Measurements from ENCODE around the gene SMARCB1. TPM values are rescaled to one million over a fixed set of nuclear protein-coding genes. Genes with fewer than 3 reads are reported as not detected.
A peak's percentile ranks its signal among the peaks of the same experiment; 100 is the strongest.

The SMARCB1 gene
- total RNA-seq, 2 donors from 2014 or later = 136 to 148 TPM

DNA sequence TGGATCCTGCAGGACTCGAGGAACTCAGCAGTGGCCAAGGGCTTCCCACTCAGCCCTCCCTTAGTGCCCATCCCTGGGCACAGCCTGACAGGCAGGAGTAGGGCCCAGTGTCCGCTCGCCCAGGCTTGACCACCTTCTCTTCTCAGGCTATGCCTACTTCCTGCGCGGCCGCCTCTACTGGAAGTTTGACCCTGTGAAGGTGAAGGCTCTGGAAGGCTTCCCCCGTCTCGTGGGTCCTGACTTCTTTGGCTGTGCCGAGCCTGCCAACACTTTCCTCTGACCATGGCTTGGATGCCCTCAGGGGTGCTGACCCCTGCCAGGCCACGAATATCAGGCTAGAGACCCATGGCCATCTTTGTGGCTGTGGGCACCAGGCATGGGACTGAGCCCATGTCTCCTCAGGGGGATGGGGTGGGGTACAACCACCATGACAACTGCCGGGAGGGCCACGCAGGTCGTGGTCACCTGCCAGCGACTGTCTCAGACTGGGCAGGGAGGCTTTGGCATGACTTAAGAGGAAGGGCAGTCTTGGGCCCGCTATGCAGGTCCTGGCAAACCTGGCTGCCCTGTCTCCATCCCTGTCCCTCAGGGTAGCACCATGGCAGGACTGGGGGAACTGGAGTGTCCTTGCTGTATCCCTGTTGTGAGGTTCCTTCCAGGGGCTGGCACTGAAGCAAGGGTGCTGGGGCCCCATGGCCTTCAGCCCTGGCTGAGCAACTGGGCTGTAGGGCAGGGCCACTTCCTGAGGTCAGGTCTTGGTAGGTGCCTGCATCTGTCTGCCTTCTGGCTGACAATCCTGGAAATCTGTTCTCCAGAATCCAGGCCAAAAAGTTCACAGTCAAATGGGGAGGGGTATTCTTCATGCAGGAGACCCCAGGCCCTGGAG lies 3.3 kb upstream of the SMARCB1 start:
- H3K36me3 ChIP-seq (ENCODE audit: control insufficient read depth, insufficient read depth, low read length) = no peaks in the 10 kb centered on the region
- WGBS, 2 experiments (ENCODE audit: insufficient coverage in 1 of 2, insufficient read length in 1 of 2) = 72 to 82% methylated on average over 8 to 15 of the region's 15 CpGs
- Mint-ChIP-seq H3K36me3 (ENCODE audit: low read depth) (no peaks in the 10 kb centered on the region), H3K9me3 (no peaks in the 10 kb centered on the region), H3K27me3 (ENCODE audit: insufficient read depth) (peaks cover 3% of the 10 kb centered on the region), H3K27ac (no peak overlapping the region), H3K4me3 (no peak overlapping the region), H3K4me1 (peaks cover 15% of the 10 kb centered on the region)
- H3K9me3 ChIP-seq (ENCODE audit: control insufficient read depth, low read length) = no peaks in the 10 kb centered on the region
- H3K4me3 ChIP-seq (ENCODE audit: low read length) = no peak overlapping the region
- no peak overlapping the region for H3K9ac ChIP-seq (ENCODE audit: extremely low read depth, low read length, poor library complexity, severe bottlenecking)
- DNase-seq = no peak
- H3K4me1 ChIP-seq (ENCODE audit: control insufficient read depth, insufficient read depth, low read length) = peaks cover 5% of the 10 kb centered on the region
- H3K27me3 ChIP-seq (ENCODE audit: control insufficient read depth, insufficient read depth, low read length, poor library complexity, severe bottlenecking) = no peaks in the 10 kb centered on the region
- no peak overlapping the region for H3K27ac ChIP-seq (ENCODE audit: low read depth, low read length)
- TF ChIP-seq, protein P1, sequence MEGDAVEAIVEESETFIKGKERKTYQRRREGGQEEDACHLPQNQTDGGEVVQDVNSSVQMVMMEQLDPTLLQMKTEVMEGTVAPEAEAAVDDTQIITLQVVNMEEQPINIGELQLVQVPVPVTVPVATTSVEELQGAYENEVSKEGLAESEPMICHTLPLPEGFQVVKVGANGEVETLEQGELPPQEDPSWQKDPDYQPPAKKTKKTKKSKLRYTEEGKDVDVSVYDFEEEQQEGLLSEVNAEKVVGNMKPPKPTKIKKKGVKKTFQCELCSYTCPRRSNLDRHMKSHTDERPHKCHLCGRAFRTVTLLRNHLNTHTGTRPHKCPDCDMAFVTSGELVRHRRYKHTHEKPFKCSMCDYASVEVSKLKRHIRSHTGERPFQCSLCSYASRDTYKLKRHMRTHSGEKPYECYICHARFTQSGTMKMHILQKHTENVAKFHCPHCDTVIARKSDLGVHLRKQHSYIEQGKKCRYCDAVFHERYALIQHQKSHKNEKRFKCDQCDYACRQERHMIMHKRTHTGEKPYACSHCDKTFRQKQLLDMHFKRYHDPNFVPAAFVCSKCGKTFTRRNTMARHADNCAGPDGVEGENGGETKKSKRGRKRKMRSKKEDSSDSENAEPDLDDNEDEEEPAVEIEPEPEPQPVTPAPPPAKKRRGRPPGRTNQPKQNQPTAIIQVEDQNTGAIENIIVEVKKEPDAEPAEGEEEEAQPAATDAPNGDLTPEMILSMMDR (conservative IDR thresholded peaks at IDR 0.05) = no peak

- Histone ChIP-seq H3K27me3 (ENCODE audit: control insufficient read depth, insufficient read depth, low read length, poor library complexity, severe bottlenecking) (no peaks in the 10 kb centered on the region), H3K27ac (ENCODE audit: low read depth, low read length) (no peak overlapping the region), H3K4me1 (ENCODE audit: control insufficient read depth, insufficient read depth, low read length) (peaks cover 5% of the 10 kb centered on the region), H3K36me3 (ENCODE audit: control insufficient read depth, insufficient read depth, low read length) (no peaks in the 10 kb centered on the region), H3K4me3 (ENCODE audit: low read length) (no peak overlapping the region), H3K9me3 (ENCODE audit: control insufficient read depth, low read length) (no peaks in the 10 kb centered on the region), H3K9ac (ENCODE audit: extremely low read depth, low read length, poor library complexity, severe bottlenecking) (no peak overlapping the region)
- DNase-seq = no peak
- Mint-ChIP-seq H3K4me3 (no peak overlapping the region), H3K36me3 (ENCODE audit: low read depth) (no peaks in the 10 kb centered on the region), H3K27ac (no peak overlapping the region), H3K27me3 (ENCODE audit: insufficient read depth) (peaks cover 3% of the 10 kb centered on the region), H3K4me1 (peaks cover 21% of the 10 kb centered on the region), H3K9me3 (no peaks in the 10 kb centered on the region)
- 90 to 92% methylated on average over 8 of the region's 8 CpGs for WGBS, 2 experiments (ENCODE audit: insufficient coverage in 1 of 2, insufficient read length in 1 of 2)
- TF ChIP-seq, protein P1 (conservative IDR thresholded peaks at IDR 0.05) = no peak
These were observed 2.5 kb upstream of the SMARCB1 start for GRCh38 chr22:23784215-23784732.

GRCh38 chr22:23786261-23786710 lies 480 bp upstream of the SMARCB1 start:
- WGBS, 2 experiments (ENCODE audit: insufficient coverage in 1 of 2, insufficient read length in 1 of 2) = 84 to 90% methylated on average over 3 to 9 of the region's 9 CpGs
- Histone ChIP-seq H3K9me3 (ENCODE audit: control insufficient read depth, low read length) (no peaks in the 10 kb centered on the region), H3K4me1 (ENCODE audit: control insufficient read depth, insufficient read depth, low read length) (peaks cover 13% of the 10 kb centered on the region), H3K27me3 (ENCODE audit: control insufficient read depth, insufficient read depth, low read length, poor library complexity, severe bottlenecking) (no peaks in the 10 kb centered on the region), H3K27ac (ENCODE audit: low read depth, low read length) (peak overlapping the region; percentile 99), H3K4me3 (ENCODE audit: low read length) (peak overlapping the region; percentile 94), H3K36me3 (ENCODE audit: control insufficient read depth, insufficient read depth, low read length) (peaks cover 1% of the 10 kb centered on the region), H3K9ac (ENCODE audit: extremely low read depth, low read length, poor library complexity, severe bottlenecking) (peak overlapping the region; percentile 98)
- Mint-ChIP-seq H3K9me3 (no peaks in the 10 kb centered on the region), H3K4me3 (peak overlapping the region; percentile 79), H3K27ac (peak overlapping the region; percentile 92), H3K36me3 (ENCODE audit: low read depth) (peaks cover 3% of the 10 kb centered on the region), H3K27me3 (ENCODE audit: insufficient read depth) (peaks cover 2% of the 10 kb centered on the region), H3K4me1 (peaks cover 29% of the 10 kb centered on the region)
- TF ChIP-seq, protein P1 (conservative IDR thresholded peaks at IDR 0.05) = no peak
- DNase-seq = no peak

Data from endodermal cell (in vitro differentiated cells).